Neural progenitor cell (in vitro differentiated cells): ENCODE data around the gene P2RY11. TPM values are rescaled to one million over a fixed set of nuclear protein-coding genes. Genes with fewer than 3 reads are reported as not detected.

Experiments used
- DNase-seq: peaks from one replicate; pipeline ENCODE4 v3.0.0-alpha.2; 2016; ENCODE audit warnings: low spot score
- H2AFZ ChIP-seq: fragments of 200-600 bp; sonication (generic); replicated peaks from 2 replicates; pipeline ENCODE4 v1.6.1; 2016; ENCODE audit warnings: antibody characterized with exemption
- H3F3A ChIP-seq: fragments of 200-600 bp; sonication (generic); 2 replicates; pipeline ENCODE4 v1.6.1; 2016; ENCODE audit warnings: antibody characterized with exemption, low read depth
- H3K27ac ChIP-seq: fragments of 200-600 bp; sonication (generic); 2 replicates; pipeline ENCODE4 v1.5.1; 2016; ENCODE audit warnings: mild to moderate bottlenecking
- H3K27me3 ChIP-seq: fragments of 200-600 bp; sonication (generic); 2 replicates; pipeline ENCODE4 v1.6.1; 2016; ENCODE audit warnings: mild to moderate bottlenecking, moderate library complexity
- H3K36me3 ChIP-seq: fragments of 200-600 bp; sonication (generic); 2 replicates; pipeline ENCODE4 v1.5.1; 2016
- H3K4me1 ChIP-seq: fragments of 200-600 bp; sonication (generic); 2 replicates; pipeline ENCODE4 v1.6.1; 2016; ENCODE audit warnings: mixed run types
- H3K4me2 ChIP-seq: fragments of 200-600 bp; sonication (generic); 2 replicates; pipeline ENCODE4 v1.6.1; 2016
- H3K4me3 ChIP-seq: fragments of 200-600 bp; sonication (generic); 2 replicates; pipeline ENCODE4 v1.5.1; 2016
- H3K79me2 ChIP-seq: fragments of 200-600 bp; sonication (generic); 2 replicates; pipeline ENCODE4 v1.6.1; 2016; ENCODE audit warnings: low read depth
- H3K9ac ChIP-seq: fragments of 200-600 bp; sonication (generic); 2 replicates; pipeline ENCODE4 v1.6.1; 2016
- H3K9me3 ChIP-seq: fragments of 200-600 bp; sonication (generic); 2 replicates; pipeline ENCODE4 v1.5.1; 2016; ENCODE audit warnings: low read depth
- H4K20me1 ChIP-seq: fragments of 200-600 bp; sonication (generic); 2 replicates; pipeline ENCODE4 v1.6.1; 2016; ENCODE audit warnings: low read depth
- H3K27ac Mint-ChIP-seq: 3 replicates; pipeline ENCODE4 v1.8.0; 2021; ENCODE audit warnings: mixed read lengths
- H3K27me3 Mint-ChIP-seq: 2 replicates; pipeline ENCODE4 v1.8.0; 2022; ENCODE audit warnings: low read depth, mild to moderate bottlenecking, inconsistent platforms, moderate library complexity, mixed read lengths; ENCODE audit not compliant: insufficient read depth
- H3K36me3 Mint-ChIP-seq: 3 replicates; pipeline ENCODE4 v1.8.0; 2021; ENCODE audit warnings: mixed read lengths
- H3K4me1 Mint-ChIP-seq: 3 replicates; pipeline ENCODE4 v1.8.0; 2021; ENCODE audit warnings: mixed read lengths
- H3K4me3 Mint-ChIP-seq: 3 replicates; pipeline ENCODE4 v1.8.0; 2021; ENCODE audit warnings: mild to moderate bottlenecking, moderate library complexity, mixed read lengths
- H3K9me3 Mint-ChIP-seq: 3 replicates; pipeline ENCODE4 v1.8.0; 2020; ENCODE audit warnings: mixed read lengths
- EZH2 ChIP-seq: fragments of 200-600 bp; sonication (generic); IDR thresholded peaks from 2 replicates; pipeline ENCODE4 v1.6.1; 2017; ENCODE audit warnings: antibody characterized with exemption, mild to moderate bottlenecking, moderate library complexity
- EZH2phosphoT487 ChIP-seq: fragments of 200-600 bp; sonication (generic); IDR thresholded peaks from 2 replicates; pipeline ENCODE4 v1.6.1; 2017; ENCODE audit warnings: antibody characterized with exemption
- total RNA-seq: library from RNA; depleted of rRNA; stranded (reverse); fragments of >200 nt; gene quantifications from 2 replicates; pipeline ENCODE4 v1.2.3, GENCODE V29; 2015; ENCODE audit warnings: low replicate concordance
- TF ChIP-seq, protein P1 (sequence below): fragments of 200-600 bp; sonication (generic); IDR thresholded peaks from 2 replicates; pipeline ENCODE4 v1.5.1; 2017; ENCODE audit warnings: antibody characterized with exemption, mild to moderate bottlenecking

The P2RY11 gene, protein sequence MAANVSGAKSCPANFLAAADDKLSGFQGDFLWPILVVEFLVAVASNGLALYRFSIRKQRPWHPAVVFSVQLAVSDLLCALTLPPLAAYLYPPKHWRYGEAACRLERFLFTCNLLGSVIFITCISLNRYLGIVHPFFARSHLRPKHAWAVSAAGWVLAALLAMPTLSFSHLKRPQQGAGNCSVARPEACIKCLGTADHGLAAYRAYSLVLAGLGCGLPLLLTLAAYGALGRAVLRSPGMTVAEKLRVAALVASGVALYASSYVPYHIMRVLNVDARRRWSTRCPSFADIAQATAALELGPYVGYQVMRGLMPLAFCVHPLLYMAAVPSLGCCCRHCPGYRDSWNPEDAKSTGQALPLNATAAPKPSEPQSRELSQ
- 2.2 TPM in 1 of 2 replicates, not detected in the other for total RNA-seq

DNA sequence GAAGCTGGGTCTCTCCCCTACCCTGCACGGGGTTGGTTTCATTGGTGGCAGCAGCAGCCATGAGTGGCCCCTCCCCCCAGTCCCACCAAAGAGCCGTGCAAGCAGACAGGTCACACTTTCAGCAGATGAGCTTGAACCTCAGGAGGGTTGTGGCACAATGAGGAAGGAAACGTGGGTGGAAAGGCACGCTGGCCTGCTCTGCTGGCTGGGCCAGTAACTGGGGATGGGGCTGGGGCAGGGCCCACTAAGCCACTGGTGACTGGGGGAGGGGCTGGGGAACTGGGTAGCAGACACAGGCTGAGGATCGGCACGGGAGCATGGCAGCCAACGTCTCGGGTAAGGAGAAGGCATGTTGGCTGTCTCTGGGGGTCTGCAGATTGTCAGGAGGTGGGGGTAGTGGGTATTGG lies at the start of gene P2RY11:
Gene P2RY11, plus strand, starts transcription at position 289 of the 407 bp plus-strand sequence. Its CDS starts 29 bp downstream, at position 318.
- no peak for TF ChIP-seq EZH2phosphoT487
- TF ChIP-seq, protein P1, sequence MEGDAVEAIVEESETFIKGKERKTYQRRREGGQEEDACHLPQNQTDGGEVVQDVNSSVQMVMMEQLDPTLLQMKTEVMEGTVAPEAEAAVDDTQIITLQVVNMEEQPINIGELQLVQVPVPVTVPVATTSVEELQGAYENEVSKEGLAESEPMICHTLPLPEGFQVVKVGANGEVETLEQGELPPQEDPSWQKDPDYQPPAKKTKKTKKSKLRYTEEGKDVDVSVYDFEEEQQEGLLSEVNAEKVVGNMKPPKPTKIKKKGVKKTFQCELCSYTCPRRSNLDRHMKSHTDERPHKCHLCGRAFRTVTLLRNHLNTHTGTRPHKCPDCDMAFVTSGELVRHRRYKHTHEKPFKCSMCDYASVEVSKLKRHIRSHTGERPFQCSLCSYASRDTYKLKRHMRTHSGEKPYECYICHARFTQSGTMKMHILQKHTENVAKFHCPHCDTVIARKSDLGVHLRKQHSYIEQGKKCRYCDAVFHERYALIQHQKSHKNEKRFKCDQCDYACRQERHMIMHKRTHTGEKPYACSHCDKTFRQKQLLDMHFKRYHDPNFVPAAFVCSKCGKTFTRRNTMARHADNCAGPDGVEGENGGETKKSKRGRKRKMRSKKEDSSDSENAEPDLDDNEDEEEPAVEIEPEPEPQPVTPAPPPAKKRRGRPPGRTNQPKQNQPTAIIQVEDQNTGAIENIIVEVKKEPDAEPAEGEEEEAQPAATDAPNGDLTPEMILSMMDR = no peak
- no peak for TF ChIP-seq EZH2
- Mint-ChIP-seq H3K9me3 (no peaks in the 10 kb centered on the region), H3K4me3 (peak within 1 kb of the TSS; percentile 53), H3K27me3 (peaks cover 10% of the 10 kb centered on the region), H3K27ac (no peak within 1 kb of the TSS), H3K36me3 (peaks cover 16% of the 10 kb centered on the region), H3K4me1 (peaks cover 7% of the 10 kb centered on the region)
- H3F3A ChIP-seq = peaks cover 39% of the 10 kb centered on the region
- H3K9me3 ChIP-seq = no peaks in the 10 kb centered on the region
- no peak within 1 kb of the TSS for H3K4me3 ChIP-seq
- no peak within 1 kb of the TSS for H3K9ac ChIP-seq
- H2AFZ ChIP-seq = no peak within 1 kb of the TSS
- no peak for DNase-seq
- H3K4me2 ChIP-seq = no peak within 1 kb of the TSS
- H3K79me2 ChIP-seq = peaks cover 22% of the 10 kb centered on the region
- no peaks in the 10 kb centered on the region for H3K27me3 ChIP-seq
- H3K4me1 ChIP-seq = peaks cover 7% of the 10 kb centered on the region
- H3K27ac ChIP-seq = no peak within 1 kb of the TSS
- H4K20me1 ChIP-seq = peaks cover 15% of the 10 kb centered on the region
- no peaks in the 10 kb centered on the region for H3K36me3 ChIP-seq

DNA sequence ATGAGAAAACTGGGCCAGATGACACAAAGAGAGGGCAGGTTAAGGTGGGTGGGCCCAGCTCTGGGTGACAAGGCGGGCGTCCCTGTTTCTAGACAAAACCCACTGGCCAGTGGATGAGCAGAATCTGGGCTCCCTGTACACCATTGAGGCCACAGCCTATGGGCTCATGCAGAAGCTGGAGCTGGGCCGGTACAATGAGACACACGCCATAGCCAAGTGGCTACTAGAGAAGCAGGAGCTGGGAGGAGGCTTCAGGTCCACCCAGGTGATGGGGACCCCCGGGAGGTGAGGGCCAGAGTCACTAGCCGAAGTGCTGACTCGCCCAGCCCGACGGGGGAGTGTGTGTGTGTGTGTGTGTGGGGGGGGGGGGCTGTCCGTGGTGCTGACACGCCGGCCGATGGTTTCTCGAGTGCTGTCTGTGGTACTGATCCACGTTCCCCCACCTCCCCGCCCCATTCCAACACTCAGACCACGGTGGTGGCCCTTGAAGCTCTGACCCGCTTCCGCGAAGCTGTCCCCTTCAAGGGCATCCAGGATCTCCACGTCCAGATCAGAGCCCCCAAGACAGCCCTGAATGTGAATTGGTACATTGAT lies 49.7 kb upstream of the P2RY11 start:
- no peaks in the 10 kb centered on the region for H3K79me2 ChIP-seq
- no peak overlapping the region for H2AFZ ChIP-seq
- Mint-ChIP-seq H3K36me3 (no peaks in the 10 kb centered on the region), H3K27me3 (peaks cover 16% of the 10 kb centered on the region), H3K4me3 (no peak overlapping the region), H3K27ac (no peak overlapping the region), H3K4me1 (no peaks in the 10 kb centered on the region), H3K9me3 (no peaks in the 10 kb centered on the region)
- peak; percentile 71 for DNase-seq
- TF ChIP-seq, protein P1 = no peak
- TF ChIP-seq EZH2phosphoT487 (no peak), EZH2 (no peak)
- H3K27me3 ChIP-seq = peaks cover 27% of the 10 kb centered on the region
- H3K4me1 ChIP-seq = no peaks in the 10 kb centered on the region
- no peaks in the 10 kb centered on the region for H3K36me3 ChIP-seq
- H3K4me2 ChIP-seq = no peak overlapping the region
- H4K20me1 ChIP-seq = no peaks in the 10 kb centered on the region
- no peak overlapping the region for H3K9ac ChIP-seq
- no peaks in the 10 kb centered on the region for H3K9me3 ChIP-seq
- H3K27ac ChIP-seq = no peak overlapping the region
- no peaks in the 10 kb centered on the region for H3F3A ChIP-seq
- H3K4me3 ChIP-seq = no peak overlapping the region

DNA sequence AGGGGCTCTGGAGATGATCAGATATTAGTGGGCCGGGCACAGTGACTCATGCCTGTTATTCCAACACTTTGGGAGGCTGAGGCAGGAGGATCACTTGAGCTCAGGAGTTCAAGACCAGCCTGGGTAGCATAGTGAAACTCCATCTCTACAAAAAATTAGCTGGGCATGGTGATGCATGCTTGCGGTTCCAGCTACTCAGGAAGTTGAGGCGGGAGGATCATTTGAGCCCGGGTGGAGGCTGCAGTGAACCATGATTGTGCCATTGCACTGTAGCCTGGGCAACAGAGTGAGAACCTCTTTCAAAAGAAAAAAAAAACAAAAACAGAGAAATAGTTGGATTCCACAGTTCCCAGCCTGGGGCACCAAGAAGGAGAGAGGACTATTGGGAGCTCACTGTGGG lies 43.3 kb upstream of the P2RY11 start:
- H3K9me3 Mint-ChIP-seq = no peaks in the 10 kb centered on the region
- DNase-seq = no peak
- Histone ChIP-seq H3F3A (no peaks in the 10 kb centered on the region), H3K27ac (no peak overlapping the region), H3K4me1 (no peaks in the 10 kb centered on the region), H4K20me1 (no peaks in the 10 kb centered on the region), H3K9me3 (no peaks in the 10 kb centered on the region), H3K4me2 (no peak overlapping the region), H3K9ac (no peak overlapping the region), H3K79me2 (no peaks in the 10 kb centered on the region), H3K27me3 (peaks cover 10% of the 10 kb centered on the region), H3K4me3 (no peak overlapping the region), H3K36me3 (no peaks in the 10 kb centered on the region), H2AFZ (no peak overlapping the region)
- TF ChIP-seq, protein P1 = no peak
- TF ChIP-seq EZH2phosphoT487 = no peak
- TF ChIP-seq EZH2 = no peak
- no peak overlapping the region for H3K4me3 Mint-ChIP-seq
- no peak overlapping the region for H3K27ac Mint-ChIP-seq
- peaks cover 23% of the 10 kb centered on the region for H3K27me3 Mint-ChIP-seq
- no peaks in the 10 kb centered on the region for H3K36me3 Mint-ChIP-seq
- H3K4me1 Mint-ChIP-seq = no peaks in the 10 kb centered on the region
